HG03521 (cell line): ENCODE measurements around the gene DMRTC2.

ENCODE experiments used
- ATAC-seq: cut with Tn5 transposase; IDR thresholded peaks from one replicate; pipeline ENCODE4 v1.9.1; 2021; ENCODE audit warnings: mild to moderate bottlenecking, moderate library complexity; ENCODE audit not compliant: unreplicated experiment

DMRTC2 gene

DNA sequence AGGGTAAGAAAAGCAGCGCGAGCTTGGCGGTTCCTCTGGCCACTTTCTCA is at the start of gene DMRTC2:
Gene DMRTC2, plus strand, starts transcription at position 42 of the 50 bp plus-strand sequence. CDS start 2,387 bp downstream, outside the sequence.
- no peak for ATAC-seq

GRCh38 chr19:41796362-41796761 is 48.5 kb upstream of the DMRTC2 start, which contains the start of gene CEACAM3:
CEACAM3 (plus strand) TSS chr19:41796587; CDS start chr19:41796678, 91 bp downstream.
- no peak for ATAC-seq

GRCh38 chr19:41796901-41797300 is 47.9 kb upstream of the DMRTC2 start:
- no peak for ATAC-seq

DNA sequence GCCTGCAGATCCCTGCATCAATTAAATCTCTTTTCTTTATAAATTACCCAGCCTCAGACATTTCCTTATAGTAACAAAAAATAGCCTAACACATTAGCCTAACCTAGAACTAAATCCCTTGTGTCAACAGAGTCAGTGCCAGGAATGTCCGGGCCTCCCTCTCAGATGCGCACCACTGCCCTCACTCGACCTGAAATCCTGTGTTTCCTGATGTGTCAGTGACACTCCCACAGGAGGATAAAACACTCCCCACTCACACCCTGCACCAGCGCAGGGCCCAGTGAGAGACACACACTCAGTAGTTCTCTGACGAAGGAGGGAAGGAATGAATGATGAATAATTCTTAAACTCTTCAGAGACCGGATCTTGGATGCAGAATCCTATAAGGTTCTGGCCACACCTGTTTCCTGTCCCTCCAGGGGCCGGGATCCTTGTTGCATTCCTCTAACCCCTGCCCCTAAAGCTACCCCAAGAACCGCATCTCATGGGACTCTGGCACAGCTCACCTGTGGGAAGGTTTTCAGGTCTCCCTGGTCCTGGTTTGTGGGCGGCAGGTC is 45.3 kb upstream of the DMRTC2 start:
- no peak for ATAC-seq

DNA sequence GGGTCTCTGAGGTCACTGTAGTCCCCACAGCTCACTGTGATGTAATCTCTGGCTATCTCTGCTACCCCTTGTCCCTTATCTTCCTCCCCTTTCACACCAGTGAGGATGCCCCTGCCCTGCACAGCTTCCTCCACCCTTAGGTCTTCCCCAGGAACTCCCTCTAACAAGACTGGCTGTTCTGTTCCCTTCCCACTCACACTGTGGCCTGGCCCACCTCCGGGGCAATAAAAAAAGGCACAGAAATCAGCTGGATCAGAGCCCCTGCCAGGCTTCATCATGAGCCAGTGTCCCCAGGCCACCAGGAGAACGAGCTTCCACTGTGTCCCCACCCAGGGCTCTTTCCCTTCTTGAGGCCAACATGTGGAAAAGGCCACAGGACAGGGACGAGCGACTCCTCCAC is 43.8 kb upstream of the DMRTC2 start:
- no peak for ATAC-seq

DNA sequence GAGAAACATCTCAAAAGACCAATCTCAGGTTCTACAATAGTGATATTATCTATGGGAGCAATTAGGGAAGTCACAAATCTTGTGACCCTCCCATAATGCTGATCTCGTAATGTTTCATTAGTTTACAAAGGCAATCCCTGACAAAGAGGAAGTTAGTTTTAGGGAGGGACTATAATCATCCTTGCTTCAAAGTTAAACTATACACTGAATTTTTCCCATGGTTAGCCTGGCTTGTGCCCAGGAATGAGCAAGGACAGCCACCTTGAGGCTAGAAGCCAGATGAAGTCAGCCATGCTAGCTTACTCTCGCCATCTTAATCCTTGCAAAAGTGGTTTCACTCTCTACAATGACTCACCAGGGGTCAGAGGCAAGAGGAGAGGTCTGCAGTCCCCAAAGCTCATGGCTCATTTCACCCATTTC is 43.0 kb upstream of the DMRTC2 start:
- ATAC-seq = no peak

GRCh38 chr19:41802770-41803169 is 42.1 kb upstream of the DMRTC2 start:
- no peak for ATAC-seq

GRCh38 chr19:41804336-41804735 is 40.5 kb upstream of the DMRTC2 start:
- ATAC-seq = no peak

DNA sequence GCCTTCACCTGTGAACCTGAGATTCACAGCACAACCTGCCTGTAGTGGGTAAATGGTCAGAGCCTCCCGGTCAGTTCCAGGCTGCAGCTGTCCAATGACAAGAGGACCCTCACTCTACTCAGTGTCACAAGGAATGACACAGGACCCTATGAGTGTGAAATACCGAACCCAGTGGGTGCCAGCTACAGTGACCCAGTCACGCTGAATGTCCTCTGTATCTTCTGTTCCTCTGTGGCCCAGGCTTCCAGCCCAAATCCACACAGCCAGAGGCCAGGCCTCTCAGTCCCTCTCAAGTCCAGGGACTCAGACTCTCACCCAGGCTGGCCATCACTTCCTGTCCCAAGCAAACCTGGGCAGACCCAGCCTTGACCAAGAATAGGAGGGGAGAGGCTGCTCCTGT is 37.7 kb upstream of the DMRTC2 start:
- no peak for ATAC-seq

GRCh38 chr19:41808663-41809566 is 35.9 kb upstream of the DMRTC2 start:
- ATAC-seq = no peak

GRCh38 chr19:41810301-41810700 is 34.5 kb upstream of the DMRTC2 start:
- ATAC-seq = no peak

- ATAC-seq = no peak
These were observed 33.8 kb upstream of the DMRTC2 start for GRCh38 chr19:41811036-41811435.

- ATAC-seq = no peak
These were observed 32.9 kb upstream of the DMRTC2 start for GRCh38 chr19:41811981-41812380.

GRCh38 chr19:41813911-41814310 is 30.9 kb upstream of the DMRTC2 start:
- no peak for ATAC-seq

DNA sequence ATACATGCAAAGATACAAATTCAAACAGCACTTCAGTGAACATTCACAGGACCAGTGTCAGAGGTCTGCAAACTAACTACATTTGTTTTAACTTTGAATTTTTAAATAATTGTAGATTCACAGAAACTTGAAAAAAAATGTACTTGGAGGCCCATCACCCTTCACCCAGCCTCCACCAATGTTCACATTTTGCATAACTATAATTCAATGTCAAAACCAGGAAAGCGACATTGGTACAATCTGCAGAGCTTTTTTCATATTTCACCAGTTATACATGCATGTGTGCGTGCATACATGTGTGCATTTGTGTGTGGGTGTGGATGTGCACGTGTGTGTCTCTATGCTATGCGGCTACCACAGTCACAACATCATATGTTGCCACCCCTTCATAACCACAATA is 29.5 kb upstream of the DMRTC2 start:
- no peak for ATAC-seq

DNA sequence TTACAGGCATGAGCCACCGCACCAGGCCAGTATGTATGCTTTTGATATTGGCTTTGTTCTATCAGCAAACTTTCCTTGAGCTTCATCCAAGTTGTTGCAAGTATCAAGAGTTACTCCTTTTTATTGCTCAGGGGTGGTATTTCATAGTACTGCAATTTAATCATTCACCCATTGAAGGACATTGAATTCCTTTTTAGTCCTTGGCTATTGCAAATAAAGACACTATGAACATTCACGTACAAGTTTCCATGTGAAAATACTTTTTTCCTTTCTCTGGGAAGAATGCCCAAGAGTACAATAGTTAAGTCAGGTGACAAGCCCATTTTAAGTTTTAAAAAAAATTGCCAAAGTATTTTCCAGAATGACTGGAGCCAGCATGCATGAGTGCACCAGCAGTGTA is 28.1 kb upstream of the DMRTC2 start:
- no peak for ATAC-seq

- ATAC-seq = no peak
These were observed 23.7 kb upstream of the DMRTC2 start for GRCh38 chr19:41821003-41821735.

DNA sequence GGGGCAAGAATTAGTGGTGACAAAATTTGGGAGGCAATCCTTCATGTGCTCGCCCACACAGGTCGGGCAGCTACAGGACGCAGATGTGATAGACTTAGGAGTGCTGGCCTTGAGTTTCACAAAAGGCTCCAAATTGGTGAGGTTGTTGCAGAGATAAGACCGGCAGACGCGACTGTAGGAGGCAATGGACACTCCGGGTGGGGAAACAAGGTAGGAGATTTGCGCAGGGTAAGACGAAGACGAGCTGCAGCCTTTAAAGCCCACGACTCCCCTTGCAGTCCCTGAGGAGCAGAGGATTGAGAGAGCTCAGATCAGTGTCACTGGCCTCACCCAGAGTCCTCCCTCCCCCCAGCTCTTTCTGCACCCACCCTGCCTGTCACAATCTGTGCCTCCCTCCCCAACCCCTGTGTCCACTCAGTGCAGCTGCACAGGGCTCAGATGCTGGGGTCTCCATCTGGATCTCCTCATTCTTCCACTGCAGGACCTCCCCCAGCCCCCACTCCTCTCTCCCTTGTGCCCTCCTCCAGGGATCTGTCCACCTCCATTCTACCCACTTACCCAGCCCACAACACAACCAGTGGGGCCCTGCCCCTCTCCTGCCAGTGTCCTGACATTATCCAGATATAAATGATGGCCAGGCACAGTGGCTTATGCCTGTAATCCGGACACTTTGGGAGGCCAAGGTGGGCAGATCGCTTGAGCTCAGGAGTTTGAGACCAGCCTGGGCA is 6.7 kb upstream of the DMRTC2 start:
- no peak for ATAC-seq

GRCh38 chr19:41839211-41839610 is 5.6 kb upstream of the DMRTC2 start:
- no peak for ATAC-seq

- no peak for ATAC-seq
These were observed 1.5 kb upstream of the DMRTC2 start for GRCh38 chr19:41843371-41843770.

- ATAC-seq = no peak
These were observed 241 bp upstream of the DMRTC2 start, which contains the start of gene LYPD4 for GRCh38 chr19:41844601-41845000. LYPD4 (minus strand) TSS chr19:41844683; CDS start chr19:41839285, 5,398 bp downstream.
